CD4-positive, alpha-beta T cell treated with Interleukin-17A for 4 hours (primary cell): ENCODE results near the gene TGIF1.
A peak's percentile ranks its signal among the peaks of the same experiment; 100 is the strongest.

Source experiments
- DNase-seq: peaks from one replicate; pipeline ENCODE4 v3.0.0-alpha.2; 2020; ENCODE audit warnings: mixed read lengths

TGIF1 gene

DNA sequence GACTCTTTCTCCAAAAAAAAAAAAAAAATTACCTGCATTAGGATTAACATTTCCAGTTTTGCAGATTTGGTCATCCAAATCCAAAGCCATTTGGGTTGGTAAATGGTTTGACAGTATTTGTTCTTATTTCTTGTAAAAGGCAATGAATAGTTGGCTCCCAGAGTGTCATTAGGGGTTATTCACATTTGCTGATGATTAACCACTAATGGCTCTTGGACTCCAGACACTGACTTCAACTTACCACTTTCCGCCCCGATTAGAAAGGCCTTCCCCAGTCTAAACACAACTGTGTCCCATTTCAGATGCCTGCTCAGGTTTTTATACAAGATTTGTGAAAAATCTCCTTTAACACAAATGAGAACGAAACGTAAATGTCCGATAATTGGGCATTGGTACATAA is 9.6 kb upstream of the TGIF1 start:
- no peak for DNase-seq

DNA sequence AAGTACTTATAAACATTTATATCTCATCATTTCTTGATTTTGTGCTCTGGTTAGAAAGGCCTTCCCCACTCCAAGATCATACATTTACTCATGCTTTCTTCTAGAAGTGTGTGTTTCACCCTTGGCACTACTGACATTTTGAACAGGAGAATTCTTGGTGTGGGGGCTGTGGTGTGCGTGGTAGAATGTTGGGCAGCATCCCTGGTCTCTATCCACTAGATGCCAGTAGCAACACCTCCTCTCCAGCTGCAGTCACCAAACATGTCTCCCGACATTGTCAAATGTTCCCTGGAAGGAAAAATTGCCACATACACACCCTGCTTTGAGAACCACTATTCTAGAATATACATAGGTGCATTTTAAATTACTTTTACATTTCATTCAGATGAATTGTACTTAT is 8.7 kb upstream of the TGIF1 start:
- DNase-seq = peak; percentile 47

GRCh38 chr18:3442919-3443318 is 7.1 kb upstream of the TGIF1 start:
- DNase-seq = no peak

DNA sequence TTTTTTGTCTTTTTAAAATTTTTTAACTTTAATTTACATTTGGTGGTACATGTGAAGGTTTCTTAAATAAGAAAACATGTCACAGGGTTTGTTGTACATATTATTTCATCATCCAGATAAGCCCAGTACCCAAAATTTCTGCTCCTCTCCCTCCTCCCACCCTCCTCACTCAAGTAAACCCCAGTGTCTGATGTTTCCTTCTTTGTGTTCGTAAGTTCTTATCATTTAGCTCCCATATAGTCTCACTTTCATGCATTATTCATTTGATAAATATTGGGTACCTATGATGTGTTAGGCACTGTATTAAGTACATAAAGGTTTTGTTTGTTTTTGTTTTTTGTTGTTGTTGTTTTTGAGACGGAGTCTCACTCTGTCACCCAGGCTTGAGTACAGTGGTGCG is 5.7 kb upstream of the TGIF1 start:
- no peak for DNase-seq

DNA sequence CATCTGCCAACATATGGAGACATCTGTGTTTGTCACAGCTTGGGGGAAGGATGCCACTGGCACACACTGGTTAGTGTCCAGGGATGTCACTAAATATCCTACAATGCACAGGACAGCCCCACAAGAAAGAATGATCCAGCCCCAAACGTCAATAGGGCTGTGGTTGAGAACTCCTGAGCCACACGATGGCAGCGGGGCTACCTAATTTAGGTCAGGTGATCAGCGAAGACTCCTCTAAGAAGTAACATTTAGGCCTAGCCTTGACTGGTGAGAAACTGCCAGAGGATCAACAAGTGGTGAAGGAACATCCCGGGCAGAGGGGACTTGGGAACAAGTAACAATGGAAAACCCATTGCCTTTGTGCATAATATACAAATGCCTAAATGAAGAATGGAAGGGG is 5.0 kb upstream of the TGIF1 start:
- peak; percentile 19 for DNase-seq

DNA sequence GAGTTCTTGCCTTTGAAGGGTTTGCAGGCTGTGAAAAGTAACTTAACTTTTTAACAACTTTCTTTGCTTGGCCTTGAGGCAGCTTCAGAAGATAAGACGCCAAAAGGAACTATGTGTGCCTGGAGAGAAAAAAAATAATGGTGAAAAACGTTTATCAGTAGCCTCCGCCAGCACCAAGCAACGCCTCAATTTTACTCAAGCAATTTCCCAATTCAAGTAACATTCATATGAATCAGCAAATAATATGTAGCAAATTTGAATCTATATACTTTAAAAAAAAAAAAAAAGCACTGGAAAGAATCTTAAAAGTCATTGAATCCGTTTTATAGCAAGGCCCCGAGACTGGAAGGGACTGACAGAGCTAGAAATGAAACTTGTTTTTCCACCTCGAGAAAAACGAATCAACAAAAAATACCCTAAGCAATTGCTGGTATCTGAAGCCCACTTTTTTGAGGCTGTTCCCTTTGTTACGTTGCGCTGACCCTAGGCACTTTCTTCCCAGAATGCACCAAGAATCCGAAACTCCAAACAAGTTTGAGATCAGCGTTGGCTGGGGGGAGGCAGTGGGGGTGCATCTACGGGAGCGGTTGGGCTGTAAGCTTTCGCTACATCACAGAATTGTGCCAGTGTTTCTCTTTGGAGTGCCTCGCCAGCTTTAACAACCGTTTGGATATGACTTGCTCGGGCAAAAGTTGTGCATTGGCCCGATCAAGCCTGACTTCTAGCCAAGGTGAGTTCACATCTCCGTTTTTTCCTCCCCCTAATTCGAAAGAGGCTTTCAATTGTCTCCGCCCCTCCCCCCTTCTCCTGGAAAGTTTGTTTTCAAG is 2.7 kb upstream of the TGIF1 start:
- peak; percentile 58 for DNase-seq

- DNase-seq = peak; percentile 84
These were observed 1.8 kb upstream of the TGIF1 start for GRCh38 chr18:3447895-3448837.

- peak; percentile 74 for DNase-seq
These were observed 997 bp upstream of the TGIF1 start for GRCh38 chr18:3448838-3449511.

GRCh38 chr18:3449512-3450011 is 410 bp upstream of the TGIF1 start:
- peak; percentile 84 for DNase-seq

DNA sequence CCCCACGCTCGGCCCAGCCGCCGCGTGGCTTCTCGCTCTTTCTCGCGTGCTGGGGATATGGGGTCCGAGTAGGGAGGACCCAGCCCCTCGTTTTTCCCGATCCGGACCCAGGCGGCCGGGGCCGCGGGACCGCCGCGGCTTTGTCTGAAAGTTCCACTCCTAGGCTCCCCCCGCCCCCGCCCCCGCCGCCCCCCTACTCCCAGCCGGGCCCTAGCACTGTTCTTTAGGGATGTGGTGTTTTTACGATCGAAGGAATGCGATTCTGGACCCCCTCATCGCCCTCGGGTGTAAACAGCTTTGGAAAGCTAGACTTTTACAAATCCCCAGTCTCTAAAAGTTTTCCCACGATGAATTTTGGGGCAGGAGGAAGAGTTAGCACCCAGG is 819 bp downstream of the TGIF1 start:
- DNase-seq = no peak

DNA sequence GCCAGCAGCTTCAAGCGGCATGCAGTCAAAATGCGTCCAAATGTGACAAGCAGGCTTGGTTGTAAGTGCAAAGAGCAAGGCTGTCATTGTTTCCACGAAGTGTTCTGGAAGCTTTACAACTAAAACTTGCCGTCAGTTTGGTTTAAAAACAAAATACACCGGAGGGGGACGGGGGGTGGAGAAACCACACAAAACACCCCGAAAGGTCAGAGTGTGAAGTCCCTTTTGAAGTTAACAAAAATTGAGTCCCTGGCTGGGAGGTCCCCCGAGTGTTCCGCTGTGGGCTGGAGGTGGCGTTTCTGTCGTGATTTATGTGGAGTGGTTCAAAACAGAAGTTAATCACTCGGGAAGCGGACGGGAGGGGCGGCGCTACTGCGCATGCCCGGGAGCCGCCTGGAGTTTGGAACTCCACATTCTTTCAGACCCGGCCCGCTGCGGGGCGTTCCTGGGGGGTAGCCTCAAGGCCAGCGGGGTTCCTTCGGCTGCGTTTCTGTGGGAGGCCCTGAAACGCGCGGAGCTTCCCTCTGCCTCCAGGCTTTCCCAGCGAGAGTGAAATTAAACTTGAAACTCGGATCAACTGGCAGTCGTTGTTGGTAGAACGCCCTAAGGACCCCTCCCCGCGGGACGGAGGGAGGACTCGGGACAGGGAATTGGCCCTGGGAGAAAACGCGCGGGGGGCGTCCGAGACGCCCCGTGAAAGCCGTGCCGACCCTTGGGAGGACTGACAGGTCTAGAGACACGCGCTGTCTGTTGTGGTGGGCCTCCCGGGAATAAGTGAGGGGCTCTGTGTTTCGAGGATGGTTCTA is 1.4 kb downstream of the TGIF1 start:
- peak; percentile 92 for DNase-seq

- DNase-seq = peak; percentile 54
These were observed 2.2 kb downstream of the TGIF1 start for GRCh38 chr18:3451989-3452749.

DNA sequence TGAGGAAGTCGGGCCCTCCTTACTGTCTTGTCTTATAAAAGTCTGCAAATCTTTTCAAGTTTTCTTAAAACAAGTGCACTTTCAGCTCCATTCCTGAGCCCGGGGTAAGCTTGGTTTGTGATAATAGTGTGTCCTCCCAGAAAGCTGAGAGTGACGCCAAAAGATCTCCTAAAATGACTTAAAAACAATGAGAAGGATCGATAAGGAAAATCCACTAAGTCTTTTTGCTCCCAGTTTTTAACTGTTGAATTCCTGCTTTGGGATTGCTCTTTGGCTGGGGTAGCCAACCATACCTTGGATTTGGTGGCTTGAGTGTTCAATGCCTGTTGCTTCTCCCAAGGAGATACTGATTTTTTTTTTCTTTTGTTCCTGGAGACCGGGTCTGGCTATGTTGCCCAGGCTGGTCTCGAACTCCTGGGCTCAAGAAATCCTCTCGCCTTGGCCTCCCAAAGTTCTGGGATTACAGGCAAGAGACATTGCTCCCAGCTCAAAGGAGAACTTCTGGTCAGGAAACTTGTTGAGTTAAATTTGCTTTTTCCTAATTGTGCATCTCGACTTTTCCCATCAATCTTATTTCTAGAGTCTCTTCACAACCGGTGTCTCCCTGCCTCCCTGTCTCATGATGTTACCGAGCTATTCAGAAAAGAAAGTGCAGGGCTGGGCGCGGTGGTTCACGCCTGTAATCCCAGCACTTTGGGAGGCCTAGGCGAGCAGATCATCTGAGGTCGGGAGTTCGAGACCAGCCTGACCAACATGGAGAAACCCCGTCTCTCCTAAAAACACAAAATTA is 3.0 kb downstream of the TGIF1 start:
- DNase-seq = no peak

DNA sequence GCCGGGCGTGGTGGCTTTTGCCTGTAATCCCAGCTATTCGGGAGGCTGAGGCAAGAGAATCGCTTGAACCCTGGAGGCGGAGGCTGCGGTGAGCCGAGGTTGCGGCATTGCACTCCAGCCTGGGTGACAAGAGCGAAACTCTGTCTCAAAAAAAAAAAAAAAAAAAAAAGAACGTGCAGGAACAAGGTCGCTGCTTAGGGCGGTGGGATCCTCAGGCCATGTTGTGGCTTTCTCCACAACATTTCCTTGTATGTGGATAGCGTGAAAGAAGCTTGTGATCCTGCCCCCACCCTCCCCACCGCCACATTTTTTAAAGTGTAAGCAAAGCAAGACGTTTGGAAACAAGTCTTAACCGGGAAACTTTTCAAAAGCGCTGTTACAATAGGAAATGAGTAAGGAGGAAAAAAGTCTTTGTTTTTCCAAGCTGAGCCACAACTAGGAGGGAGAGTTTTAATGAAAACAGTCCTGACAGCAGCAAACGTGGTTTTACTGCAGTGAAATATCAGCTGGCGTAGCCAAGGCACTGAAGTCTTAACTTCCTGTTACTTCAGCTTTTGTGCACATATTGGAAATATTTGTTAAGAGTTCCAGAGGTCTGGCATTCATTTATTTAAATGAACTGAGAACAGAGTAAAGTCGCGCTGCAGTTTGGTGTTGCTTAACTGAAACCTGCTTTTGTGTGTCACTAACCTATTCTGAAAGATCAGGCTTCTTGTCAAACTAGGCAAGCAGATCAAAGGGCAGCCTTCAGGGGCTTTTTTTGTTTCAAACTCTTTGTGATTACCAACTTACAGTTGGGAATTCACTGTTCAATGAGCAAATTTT is 3.8 kb downstream of the TGIF1 start:
- peak; percentile 36 for DNase-seq

GRCh38 chr18:3454365-3455089 is 4.6 kb downstream of the TGIF1 start:
- peak; percentile 50 for DNase-seq

DNA sequence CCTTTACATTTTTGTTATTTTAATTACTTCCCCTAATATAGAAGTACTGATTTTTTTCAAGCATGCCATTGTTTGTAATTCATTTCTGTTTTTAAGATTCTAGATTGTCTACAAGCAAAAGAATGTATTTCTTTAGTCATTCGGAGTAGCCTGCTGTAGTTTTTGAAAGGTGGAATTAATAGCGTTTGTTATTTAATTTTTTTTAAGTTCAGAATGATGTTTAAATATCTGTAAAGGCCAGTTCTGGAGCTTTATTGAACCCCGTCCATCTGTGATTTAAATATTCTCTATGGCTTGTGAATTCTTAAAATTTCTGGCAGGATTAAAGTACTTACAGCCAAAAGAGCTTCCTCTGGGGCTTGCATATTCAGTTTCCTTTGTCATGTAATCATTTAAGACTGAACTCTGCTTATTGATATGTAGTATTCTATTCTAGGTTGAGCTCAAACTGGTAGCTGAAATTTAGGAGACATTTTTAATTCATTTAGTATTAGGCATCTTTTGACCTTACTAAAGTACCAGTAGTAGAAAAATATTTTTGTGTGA is 5.2 kb downstream of the TGIF1 start:
- no peak for DNase-seq

- DNase-seq = no peak
These were observed 6.1 kb downstream of the TGIF1 start for GRCh38 chr18:3455907-3456685.

DNA sequence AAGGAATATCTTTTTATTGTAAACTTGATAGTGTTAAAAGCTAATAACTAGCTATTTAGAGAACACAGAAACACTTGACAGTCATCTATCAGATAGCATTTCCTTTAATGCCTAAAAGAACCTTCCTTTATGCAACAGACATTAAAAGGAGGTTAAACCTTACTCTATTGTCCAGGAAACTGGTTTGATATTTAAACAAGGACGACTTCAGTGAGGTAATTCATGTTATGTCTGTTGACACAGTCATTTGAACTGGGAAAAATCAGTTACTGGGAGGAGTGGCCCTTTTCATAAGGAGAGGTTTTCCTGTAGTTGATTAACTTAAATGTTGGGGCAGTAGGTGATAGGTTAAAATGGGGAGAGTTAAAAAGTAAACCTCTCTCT is 6.7 kb downstream of the TGIF1 start:
- no peak for DNase-seq
